ENCODE measurements around the gene KCNJ6. TPM values are rescaled to one million over a fixed set of nuclear protein-coding genes. Genes with fewer than 3 reads are reported as not detected.

The KCNJ6 gene
- total and polyA plus RNA-seq, 9 of the 15 experiments (the other 6 are each of a cell fraction or from before 2014, with no cell fraction given), result 0.06 to 0.21 (median 0.13) TPM; not detected in 1

DNA sequence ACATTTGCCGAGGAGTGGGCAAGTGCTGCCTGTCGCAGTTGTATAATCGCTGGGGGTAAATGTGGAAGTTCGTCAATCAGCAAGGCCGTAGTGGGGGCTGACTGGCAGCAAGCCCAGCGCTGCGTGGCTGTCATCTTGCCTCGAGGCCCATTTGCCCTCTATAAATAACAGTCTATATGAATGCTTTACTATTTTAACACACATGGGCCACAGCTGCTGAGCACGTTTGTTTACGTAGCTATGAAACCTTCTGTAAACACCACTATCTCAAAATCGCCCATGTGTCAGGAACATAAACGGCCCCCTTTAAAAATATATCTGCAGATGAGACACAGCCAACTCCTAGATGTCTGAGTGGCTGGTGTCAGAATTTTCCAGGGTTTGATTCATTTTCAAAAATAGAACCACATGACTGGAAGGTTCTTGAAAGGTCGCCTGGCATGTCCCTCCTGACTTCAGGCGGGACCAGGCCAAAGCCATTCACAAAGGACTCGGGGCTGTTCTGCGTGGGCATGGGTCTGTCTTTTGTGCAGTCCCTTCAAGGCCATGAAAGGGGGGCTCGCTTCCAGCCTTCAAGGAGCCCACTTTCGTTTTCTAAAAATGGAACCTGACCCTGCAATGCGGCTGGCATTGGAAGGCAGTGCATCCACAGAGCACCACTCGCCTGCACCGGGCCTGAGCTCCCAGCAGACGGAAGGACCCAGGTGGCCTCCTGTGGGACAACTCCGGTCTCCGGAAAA is 205.5 kb downstream of the KCNJ6 start:
- ATAC-seq (no peak), FAIRE-seq (no peak), DNase-seq (ENCODE audit: extremely low read depth in 1 of 4, low spot score in 3 of 4) (no peak)
- no peak overlapping the region for H3K4me2 ChIP-seq (ENCODE audit: insufficient read depth, low read length)
- H3K27ac ChIP-seq (ENCODE audit: extremely low read depth, low read depth, low read length), result no peak overlapping the region
- no TSS peak for BruUV-seq (replicated peaks)
- no peaks in the 10 kb centered on the region for H3K9me3 ChIP-seq (replicated peaks; ENCODE audit: control insufficient read depth, insufficient read depth, low read depth, low read length)
- in situ Hi-C loops (cut with MboI) (loop anchor here (25.0 kb wide), 1 partner anchor 452 kb away; no protein-coding TSS in a partner anchor), intact Hi-C loops (cut with micrococcal nuclease) (loop anchor here (5.0 kb wide), 1 partner anchor 417 kb away; no protein-coding TSS in a partner anchor)
- H2AFZ ChIP-seq (ENCODE audit: low read depth, low read length), result no peak overlapping the region
- peak overlapping the region in 1 of 2 experiments; percentile 58; a peak in 1 of 4 replicates for H3K9ac ChIP-seq (ENCODE audit: insufficient read depth in 1 of 2, low read depth in 2 of 2, low read length in 2 of 2)
- no peak overlapping the region for H3K4me3 ChIP-seq
- H3K4me1 ChIP-seq (replicated peaks in 1 of 2; ENCODE audit: control insufficient read depth in 2 of 2, insufficient read depth in 2 of 2, low read length in 2 of 2), result peaks cover 0 to 5% of the 10 kb centered on the region in 2 experiments; a peak in 2 of 5 replicates
- WGBS (ENCODE audit: insufficient coverage, low coverage, missing lambda C conversion rate), result 12% methylated on average over 24 of the region's 24 CpGs
- no peaks in the 10 kb centered on the region for H3K9me1 ChIP-seq (ENCODE audit: control insufficient read depth, insufficient read depth, low read length)
- POLR2A ChIA-PET, result interaction anchor here (0.6 kb wide), 1 partner anchor 259 kb away, joined by 3 read pairs; no protein-coding TSS in a partner anchor
- no peaks in the 10 kb centered on the region for H3K36me3 ChIP-seq (ENCODE audit: control insufficient read depth, insufficient read depth, low read length)
- peaks cover 2 to 22% of the 10 kb centered on the region in 2 experiments; a peak in 3 of 5 replicates for H3K27me3 ChIP-seq (ENCODE audit: control insufficient read depth in 2 of 2, insufficient read depth in 2 of 2, low read length in 2 of 2)
- H4K20me1 ChIP-seq (replicated peaks; ENCODE audit: control insufficient read depth, insufficient read depth, low read length), result no peaks in the 10 kb centered on the region
- CTCF ChIA-PET (ENCODE audit: low intra/inter-chr PET ratio), result no interaction called here
- TF ChIP-seq ZNF780A (CRISPR knock-in tag; IDR thresholded peaks at IDR 0.05), result no peak
- TF ChIP-seq ZNF75A (CRISPR knock-in tag; IDR thresholded peaks at IDR 0.05), result no peak
- peak; percentile 6 for TF ChIP-seq MEIS2 (IDR thresholded peaks at IDR 0.05; ENCODE audit: partially characterized antibody)
- TF ChIP-seq, protein P1, sequence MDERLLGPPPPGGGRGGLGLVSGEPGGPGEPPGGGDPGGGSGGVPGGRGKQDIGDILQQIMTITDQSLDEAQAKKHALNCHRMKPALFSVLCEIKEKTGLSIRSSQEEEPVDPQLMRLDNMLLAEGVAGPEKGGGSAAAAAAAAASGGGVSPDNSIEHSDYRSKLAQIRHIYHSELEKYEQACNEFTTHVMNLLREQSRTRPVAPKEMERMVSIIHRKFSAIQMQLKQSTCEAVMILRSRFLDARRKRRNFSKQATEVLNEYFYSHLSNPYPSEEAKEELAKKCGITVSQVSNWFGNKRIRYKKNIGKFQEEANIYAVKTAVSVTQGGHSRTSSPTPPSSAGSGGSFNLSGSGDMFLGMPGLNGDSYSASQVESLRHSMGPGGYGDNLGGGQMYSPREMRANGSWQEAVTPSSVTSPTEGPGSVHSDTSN (CRISPR knock-in tag; IDR thresholded peaks at IDR 0.05; ENCODE audit: low read depth), result no peak
- TF ChIP-seq, protein P1 (tag; conservative IDR thresholded peaks at IDR 0.05; ENCODE audit: low read depth), result 0 out of 2 replicates have a peak, but pooled peaks have one; percentile 38
- no peak for TF ChIP-seq ZNF431 (CRISPR knock-in tag; IDR thresholded peaks at IDR 0.05)
- no peak for TF ChIP-seq KAT7 (CRISPR knock-in tag; IDR thresholded peaks at IDR 0.05; ENCODE audit: borderline replicate concordance)
- peak; percentile 31; the same call in 1 of the 2 replicates for TF ChIP-seq BHLHE40 (IDR thresholded peaks at IDR 0.05; ENCODE audit: low read length)
- no peak for TF ChIP-seq BRCA1 (IDR thresholded peaks at IDR 0.05)
- no peak for TF ChIP-seq BRCA1 (CRISPR knock-in tag; IDR thresholded peaks at IDR 0.05)
- peak; percentile 95 for TF ChIP-seq FOXJ2 (tag; IDR thresholded peaks at IDR 0.05)
- TF ChIP-seq, protein P2, sequence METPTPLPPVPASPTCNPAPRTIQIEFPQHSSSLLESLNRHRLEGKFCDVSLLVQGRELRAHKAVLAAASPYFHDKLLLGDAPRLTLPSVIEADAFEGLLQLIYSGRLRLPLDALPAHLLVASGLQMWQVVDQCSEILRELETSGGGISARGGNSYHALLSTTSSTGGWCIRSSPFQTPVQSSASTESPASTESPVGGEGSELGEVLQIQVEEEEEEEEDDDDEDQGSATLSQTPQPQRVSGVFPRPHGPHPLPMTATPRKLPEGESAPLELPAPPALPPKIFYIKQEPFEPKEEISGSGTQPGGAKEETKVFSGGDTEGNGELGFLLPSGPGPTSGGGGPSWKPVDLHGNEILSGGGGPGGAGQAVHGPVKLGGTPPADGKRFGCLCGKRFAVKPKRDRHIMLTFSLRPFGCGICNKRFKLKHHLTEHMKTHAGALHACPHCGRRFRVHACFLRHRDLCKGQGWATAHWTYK (CRISPR knock-in tag; IDR thresholded peaks at IDR 0.05), result no peak
- no peak for TF ChIP-seq SREBF2 (CRISPR knock-in tag; IDR thresholded peaks at IDR 0.05)
- TF ChIP-seq FOXM1 (IDR thresholded peaks at IDR 0.05; ENCODE audit: low read depth), result no peak
- no peak for TF ChIP-seq FOXM1 (CRISPR knock-in tag; IDR thresholded peaks at IDR 0.05; ENCODE audit: low read depth)
- H3K79me2 ChIP-seq (ENCODE audit: control insufficient read depth, insufficient read depth, low read length), result no peaks in the 10 kb centered on the region

Data from K562 (cell line).